AG04449 (cell line): ENCODE data around the gene CYP4A22.
"Not testable (repeated sequence)": the region's sequence is repeated elsewhere in the genome, so short reads cannot be mapped to it uniquely, and the experiment has no call there.

Source experiments
- CTCF ChIA-PET: fragments of 350-600 bp; formaldehyde crosslinking; extraction: SDS; loops from one replicate; lab custom pipeline; 2021; ENCODE audit warnings: antibody characterized with exemption; lab: Yijun Ruan, JAX
- POLR2A ChIA-PET: fragments of 400-600, 350-600 bp; formaldehyde crosslinking; extraction: SDS; loops from one replicate; lab custom pipeline; 2020; ENCODE audit warnings: antibody characterized with exemption, inconsistent platforms; lab: Yijun Ruan, JAX
- DNase-seq: peaks from one replicate; pipeline ENCODE4 v3.0.0-alpha.2; 2010; ENCODE audit warnings: low read depth, low spot score
- H3K4me3 ChIP-seq: 2 replicates; pipeline ENCODE4 v1.5.1; 2011; ENCODE audit warnings: low read depth, mild to moderate bottlenecking, control low read depth, low read length
- TF ChIP-seq, protein P1 (sequence below): IDR thresholded peaks from one replicate; pipeline ENCODE4 v1.5.1; 2011; ENCODE audit warnings: mild to moderate bottlenecking, moderate library complexity, low read length, control low read depth, inconsistent platforms; ENCODE audit not compliant: insufficient read depth; ENCODE audit errors: missing control alignments

The CYP4A22 gene

DNA sequence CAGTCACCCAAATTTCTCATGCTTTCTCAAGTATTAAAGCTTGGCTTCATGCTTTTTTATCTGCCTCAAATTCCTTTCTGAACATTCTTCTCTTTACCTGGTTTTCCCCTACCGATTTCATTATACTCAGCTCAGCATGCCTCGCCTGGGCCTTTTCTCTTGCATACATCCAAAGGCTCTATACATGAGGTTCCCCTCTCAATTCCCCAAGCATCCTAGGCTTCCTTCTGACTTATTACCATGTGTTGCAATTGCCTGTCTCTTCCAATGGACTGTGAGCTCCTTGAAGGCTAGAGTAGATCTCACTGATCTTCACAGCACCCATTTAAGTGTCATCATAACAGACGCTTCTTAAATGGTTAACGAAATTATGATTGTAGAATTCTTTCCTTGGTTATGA lies 24.1 kb upstream of the CYP4A22 start:
- H3K4me3 ChIP-seq: no peak overlapping the region
- ChIA-PET POLR2A (no interaction called here), CTCF (no interaction called here)
- TF ChIP-seq, protein P1, sequence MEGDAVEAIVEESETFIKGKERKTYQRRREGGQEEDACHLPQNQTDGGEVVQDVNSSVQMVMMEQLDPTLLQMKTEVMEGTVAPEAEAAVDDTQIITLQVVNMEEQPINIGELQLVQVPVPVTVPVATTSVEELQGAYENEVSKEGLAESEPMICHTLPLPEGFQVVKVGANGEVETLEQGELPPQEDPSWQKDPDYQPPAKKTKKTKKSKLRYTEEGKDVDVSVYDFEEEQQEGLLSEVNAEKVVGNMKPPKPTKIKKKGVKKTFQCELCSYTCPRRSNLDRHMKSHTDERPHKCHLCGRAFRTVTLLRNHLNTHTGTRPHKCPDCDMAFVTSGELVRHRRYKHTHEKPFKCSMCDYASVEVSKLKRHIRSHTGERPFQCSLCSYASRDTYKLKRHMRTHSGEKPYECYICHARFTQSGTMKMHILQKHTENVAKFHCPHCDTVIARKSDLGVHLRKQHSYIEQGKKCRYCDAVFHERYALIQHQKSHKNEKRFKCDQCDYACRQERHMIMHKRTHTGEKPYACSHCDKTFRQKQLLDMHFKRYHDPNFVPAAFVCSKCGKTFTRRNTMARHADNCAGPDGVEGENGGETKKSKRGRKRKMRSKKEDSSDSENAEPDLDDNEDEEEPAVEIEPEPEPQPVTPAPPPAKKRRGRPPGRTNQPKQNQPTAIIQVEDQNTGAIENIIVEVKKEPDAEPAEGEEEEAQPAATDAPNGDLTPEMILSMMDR: no peak
- no peak for DNase-seq

DNA sequence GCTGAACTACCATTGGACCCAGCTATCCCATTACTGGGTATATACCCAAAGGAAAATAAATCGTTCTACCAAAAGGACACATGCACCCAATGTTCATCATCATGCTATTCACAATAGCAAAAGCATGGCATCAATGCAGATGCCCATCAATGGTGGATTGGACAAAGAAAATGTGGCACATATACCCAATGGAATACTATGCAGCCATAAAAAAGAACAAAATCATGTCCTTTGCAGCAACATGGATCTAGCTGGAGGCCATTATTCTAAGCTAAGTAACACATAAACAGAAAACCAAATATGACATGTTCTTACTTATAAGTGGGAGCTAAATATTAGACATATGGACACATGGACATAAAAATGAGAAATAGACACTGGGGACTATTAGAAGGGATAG lies 16.2 kb upstream of the CYP4A22 start:
- CTCF ChIA-PET, POLR2A ChIA-PET, H3K4me3 ChIP-seq, DNase-seq: not testable (repeated sequence)

DNA sequence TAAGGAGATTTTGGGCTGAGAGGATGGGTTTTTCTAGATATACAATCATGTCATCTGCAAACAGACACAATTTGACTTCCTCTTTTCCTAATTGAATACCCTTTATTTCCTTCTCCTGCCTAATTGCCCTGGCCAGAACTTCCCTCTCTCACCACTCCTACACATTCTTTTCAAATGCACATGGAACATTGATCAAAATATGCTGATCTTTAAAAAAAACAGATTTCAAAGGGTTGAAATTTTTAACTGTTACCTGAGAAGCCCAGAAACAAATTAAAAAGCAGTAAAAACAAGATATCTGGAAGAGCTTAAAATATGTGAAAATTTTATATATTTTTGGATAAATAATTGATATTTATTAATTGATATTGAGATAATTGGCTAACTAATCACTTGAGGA lies 12.4 kb upstream of the CYP4A22 start:
- POLR2A ChIA-PET, DNase-seq, H3K4me3 ChIP-seq, CTCF ChIA-PET: not testable (repeated sequence)

- CTCF ChIA-PET, DNase-seq, H3K4me3 ChIP-seq, POLR2A ChIA-PET: not testable (repeated sequence)
Observed at GRCh38 chr1:47126997-47127396, 10.2 kb upstream of the CYP4A22 start.

DNA sequence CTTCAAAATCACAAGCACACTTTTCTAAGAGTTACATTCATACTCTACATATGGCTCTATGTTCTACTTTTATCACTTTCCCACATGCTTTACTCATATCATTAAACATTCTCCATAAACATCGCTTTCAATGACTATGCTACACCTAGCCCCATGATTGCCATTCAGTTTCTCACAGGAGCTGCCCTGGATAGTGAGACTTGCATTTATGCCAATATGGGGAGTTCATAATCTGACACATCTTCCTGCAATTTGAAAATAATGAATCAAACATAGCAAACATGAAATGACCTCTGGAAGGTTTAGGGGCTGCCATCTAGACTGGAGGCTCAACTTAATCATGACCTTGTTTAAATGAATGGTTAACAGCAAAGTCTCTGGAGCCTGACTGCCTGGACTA lies 9.0 kb upstream of the CYP4A22 start:
- CTCF ChIA-PET: no interaction called here
- DNase-seq: no peak
- no peak overlapping the region for H3K4me3 ChIP-seq
- POLR2A ChIA-PET: no interaction called here
- TF ChIP-seq, protein P1: no peak

- DNase-seq, CTCF ChIA-PET, POLR2A ChIA-PET: not testable (repeated sequence)
Observed at GRCh38 chr1:47128854-47129253, 8.4 kb upstream of the CYP4A22 start.

GRCh38 chr1:47129489-47130230 lies 7.6 kb upstream of the CYP4A22 start:
- POLR2A ChIA-PET, CTCF ChIA-PET, DNase-seq, H3K4me3 ChIP-seq: not testable (repeated sequence)

More at GRCh38 chr1:47128854-47129253, 8.4 kb upstream of the CYP4A22 start:
- H3K4me3 ChIP-seq: not testable (repeated sequence)

GRCh38 chr1:47132665-47133064 lies 4.6 kb upstream of the CYP4A22 start:
- H3K4me3 ChIP-seq, CTCF ChIA-PET, DNase-seq, POLR2A ChIA-PET: not testable (repeated sequence)

DNA sequence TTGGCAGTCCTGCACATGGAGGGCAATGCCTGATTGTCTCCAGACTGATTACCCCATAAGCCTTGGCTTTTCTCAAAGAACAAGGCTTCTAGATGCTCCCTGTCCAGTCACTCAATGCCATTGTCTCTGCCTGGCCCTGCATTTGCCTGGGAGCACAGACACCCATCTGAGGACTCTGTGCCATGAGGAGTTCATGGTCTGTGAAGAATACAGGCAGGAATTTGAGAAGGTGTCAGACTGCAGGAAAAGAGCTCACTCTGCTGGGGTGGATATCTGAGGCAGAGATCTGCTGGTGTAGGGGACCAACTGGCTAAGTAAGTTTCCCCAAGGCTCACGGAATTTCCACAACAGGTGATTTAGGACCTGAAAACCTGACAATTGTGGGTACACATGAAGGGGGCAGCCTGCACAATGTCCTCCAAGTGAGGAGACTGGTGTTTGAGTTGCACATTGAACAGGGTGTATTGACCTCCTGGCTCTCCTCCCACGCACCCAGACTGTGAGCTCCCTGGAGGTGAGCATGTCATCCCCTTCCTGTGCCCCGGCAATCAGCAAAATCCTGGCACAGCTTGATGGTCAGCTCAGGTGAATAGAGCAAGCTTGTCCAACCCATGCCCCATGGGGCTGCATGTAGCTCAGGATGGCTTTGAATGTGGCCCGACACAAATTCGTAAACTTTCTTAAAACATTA lies 829 bp downstream of the CYP4A22 start:
- POLR2A ChIA-PET: no interaction called here
- TF ChIP-seq, protein P1: no peak
- CTCF ChIA-PET: no interaction called here
- no peak for DNase-seq
- no peak overlapping the region for H3K4me3 ChIP-seq

DNA sequence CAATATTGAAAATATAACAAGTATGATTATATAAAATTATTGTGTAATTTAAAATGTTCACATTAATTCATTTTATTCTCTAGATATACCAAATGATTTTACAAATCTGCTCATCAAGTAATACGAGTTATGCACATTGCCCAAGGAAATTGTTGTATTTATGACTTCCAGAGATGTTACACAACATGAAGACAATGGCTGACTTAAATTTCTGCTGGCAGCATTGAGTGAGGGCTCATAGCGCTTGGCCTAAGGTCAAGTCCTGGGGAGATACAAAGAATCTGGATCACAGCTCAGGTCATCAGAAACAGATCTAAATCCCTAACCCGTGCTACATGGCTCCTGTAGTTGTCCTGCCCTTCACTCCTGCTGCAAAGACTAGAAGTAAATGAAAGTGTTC lies 3.1 kb downstream of the CYP4A22 start:
- CTCF ChIA-PET, H3K4me3 ChIP-seq, POLR2A ChIA-PET, DNase-seq: not testable (repeated sequence)
